NCI-H2227 (cell line): ENCODE data around the gene AKAP14.
"Not testable (repeated sequence)": the region's sequence is repeated elsewhere in the genome, so short reads cannot be mapped to it uniquely, and the experiment has no call there.

ENCODE experiments used
- DNase-seq: peaks from one replicate; lab custom pipeline; 2025; ENCODE audit not compliant: unreplicated experiment; lab: John Stamatoyannopoulos, UW

The AKAP14 gene

DNA sequence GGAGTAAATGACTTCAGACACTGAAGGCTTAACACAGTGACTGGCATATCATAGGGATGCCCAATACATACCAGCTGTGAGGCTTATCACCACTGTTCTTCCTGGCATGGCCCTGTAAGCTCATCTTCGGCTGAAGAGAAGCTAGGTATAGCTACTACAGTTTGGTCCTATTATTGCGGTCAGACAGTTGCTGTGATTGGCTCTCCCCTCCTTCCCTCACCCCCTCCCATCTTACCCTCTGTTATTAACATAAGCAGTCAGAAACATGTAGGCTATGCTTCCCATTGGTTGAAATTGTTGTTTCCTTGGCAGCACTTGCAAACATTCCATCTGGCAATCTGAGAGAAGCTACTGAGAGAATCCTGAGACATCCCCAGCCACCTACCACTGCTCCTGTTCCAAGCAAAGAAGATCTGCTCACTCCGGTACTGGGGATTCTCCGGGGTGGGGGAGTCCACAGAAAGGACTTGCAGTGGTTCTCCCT lies at the start of gene AKAP14:
AKAP14 (plus strand) TSS at position 51 of the 484 bp plus-strand sequence. CDS start 7,331 bp downstream, outside the sequence.
- DNase-seq = peak; percentile 89

GRCh38 chrX:119852382-119853353 lies 43.0 kb upstream of the AKAP14 start, which contains the start of gene UPF3B:
Gene UPF3B (minus strand): TSS chrX:119852963. CDS start chrX:119852928, 35 bp downstream.
- peak; percentile 100 for DNase-seq

DNA sequence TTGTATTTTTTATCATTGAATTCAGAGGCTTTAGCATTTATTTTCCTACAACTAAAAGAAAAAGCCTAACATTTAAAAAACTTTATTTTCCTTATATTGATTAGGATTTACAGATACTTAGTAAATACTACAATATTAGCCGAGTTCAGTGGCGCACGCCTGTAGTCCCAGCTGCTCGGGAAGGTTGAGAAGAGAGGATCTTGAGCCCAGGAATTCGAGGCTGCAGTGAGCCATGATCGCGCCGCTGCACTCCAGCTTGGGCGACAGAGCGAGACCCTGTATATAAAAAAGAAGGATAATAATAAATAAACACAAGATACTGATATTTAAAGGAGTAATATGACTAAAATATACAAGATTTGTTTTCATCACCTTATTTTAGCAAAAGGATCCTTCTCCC lies 42.2 kb upstream of the AKAP14 start:
- DNase-seq = peak; percentile 38

- DNase-seq = peak; percentile 58
Observed at GRCh38 chrX:119870626-119871131, 25.0 kb upstream of the AKAP14 start.

DNA sequence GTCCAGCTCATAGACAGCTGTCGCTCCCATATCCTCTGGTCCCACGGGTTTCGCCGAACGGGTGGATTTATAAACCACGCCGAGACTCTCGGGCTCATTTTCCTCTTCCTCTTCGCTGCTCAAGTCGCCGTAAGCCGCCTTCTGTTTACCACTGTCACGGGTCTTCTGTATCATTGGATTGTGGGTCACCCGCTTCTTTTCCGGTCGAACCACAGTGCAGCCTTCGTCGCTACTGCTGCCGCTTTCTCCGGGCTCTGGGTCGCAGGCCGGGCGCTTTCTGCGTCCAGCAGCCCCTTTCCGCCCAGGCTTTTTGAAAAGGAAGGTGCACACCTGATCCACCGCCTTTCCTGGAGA lies 24.5 kb upstream of the AKAP14 start:
- no peak for DNase-seq

GRCh38 chrX:119871599-119872395 lies 23.9 kb upstream of the AKAP14 start, which contains the start of the genes NDUFA1 and RNF113A:
Gene NDUFA1 (plus strand): TSS chrX:119871832. CDS start chrX:119871912, 80 bp downstream.
Gene RNF113A (minus strand): TSS chrX:119871733. CDS start chrX:119871613, 120 bp downstream.
- DNase-seq = peak; percentile 96

- DNase-seq = no peak
Observed at GRCh38 chrX:119878740-119879139, 17.0 kb upstream of the AKAP14 start.

DNA sequence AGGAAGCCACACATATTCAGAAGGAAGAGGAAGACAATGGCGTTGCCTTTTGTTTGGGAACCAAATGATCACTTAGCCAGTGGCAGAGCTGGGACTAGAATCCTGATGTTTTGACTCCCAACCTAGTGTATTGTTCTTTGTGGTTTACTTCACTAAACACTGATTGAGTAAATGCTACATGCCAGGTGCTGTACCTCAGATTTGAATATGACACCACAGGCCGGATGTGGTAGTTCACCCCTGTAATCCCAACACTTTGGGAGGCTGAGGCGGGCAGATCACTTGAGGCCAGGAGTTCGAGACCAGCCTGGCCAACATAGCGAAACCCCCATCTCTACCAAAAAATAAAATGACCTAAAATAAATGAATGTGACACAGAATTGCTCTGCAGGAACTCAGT lies 15.6 kb upstream of the AKAP14 start:
- no peak for DNase-seq

DNA sequence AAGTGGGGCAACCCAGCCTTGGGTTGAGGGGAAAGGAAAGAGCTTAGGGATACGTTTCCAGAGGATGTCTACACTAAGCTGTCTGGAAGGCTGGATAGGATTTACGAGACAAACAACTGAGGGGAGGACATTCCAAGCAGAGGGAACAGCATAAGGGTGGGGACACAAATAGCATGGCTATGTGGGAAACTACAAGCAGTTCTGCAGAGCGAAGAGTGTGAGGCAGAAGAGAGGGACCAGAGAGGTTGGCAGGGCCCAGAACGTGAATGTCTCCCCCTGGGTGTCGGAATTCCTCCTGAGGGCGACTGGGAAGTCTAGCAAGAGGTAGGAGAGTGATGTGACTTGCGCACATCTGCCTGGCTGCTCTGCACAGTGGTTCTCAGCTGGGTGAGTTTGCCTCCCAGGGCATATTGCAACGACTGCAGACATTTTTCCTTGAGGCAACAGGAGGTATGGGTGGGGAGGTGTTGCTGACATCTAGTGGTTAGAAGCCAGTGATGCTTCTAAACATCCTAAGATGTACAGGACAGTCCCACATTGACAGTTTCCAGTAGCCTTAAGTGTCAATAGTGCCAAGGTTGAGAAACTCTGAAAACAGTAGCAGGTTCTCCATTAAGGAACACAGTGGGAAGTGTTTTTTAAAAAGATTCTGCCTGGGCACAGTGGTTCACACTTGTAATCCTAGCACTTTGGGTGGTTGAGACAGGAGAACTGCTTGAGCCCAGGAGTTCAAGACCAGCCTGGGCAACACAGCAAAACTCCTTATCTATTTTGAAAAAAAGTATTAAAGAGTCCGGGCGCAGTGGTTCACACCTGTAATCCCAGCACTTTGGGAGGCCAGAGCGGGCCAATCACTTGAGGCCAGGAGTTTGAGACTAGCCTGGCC lies 14.9 kb upstream of the AKAP14 start:
- peak; percentile 74 for DNase-seq

DNA sequence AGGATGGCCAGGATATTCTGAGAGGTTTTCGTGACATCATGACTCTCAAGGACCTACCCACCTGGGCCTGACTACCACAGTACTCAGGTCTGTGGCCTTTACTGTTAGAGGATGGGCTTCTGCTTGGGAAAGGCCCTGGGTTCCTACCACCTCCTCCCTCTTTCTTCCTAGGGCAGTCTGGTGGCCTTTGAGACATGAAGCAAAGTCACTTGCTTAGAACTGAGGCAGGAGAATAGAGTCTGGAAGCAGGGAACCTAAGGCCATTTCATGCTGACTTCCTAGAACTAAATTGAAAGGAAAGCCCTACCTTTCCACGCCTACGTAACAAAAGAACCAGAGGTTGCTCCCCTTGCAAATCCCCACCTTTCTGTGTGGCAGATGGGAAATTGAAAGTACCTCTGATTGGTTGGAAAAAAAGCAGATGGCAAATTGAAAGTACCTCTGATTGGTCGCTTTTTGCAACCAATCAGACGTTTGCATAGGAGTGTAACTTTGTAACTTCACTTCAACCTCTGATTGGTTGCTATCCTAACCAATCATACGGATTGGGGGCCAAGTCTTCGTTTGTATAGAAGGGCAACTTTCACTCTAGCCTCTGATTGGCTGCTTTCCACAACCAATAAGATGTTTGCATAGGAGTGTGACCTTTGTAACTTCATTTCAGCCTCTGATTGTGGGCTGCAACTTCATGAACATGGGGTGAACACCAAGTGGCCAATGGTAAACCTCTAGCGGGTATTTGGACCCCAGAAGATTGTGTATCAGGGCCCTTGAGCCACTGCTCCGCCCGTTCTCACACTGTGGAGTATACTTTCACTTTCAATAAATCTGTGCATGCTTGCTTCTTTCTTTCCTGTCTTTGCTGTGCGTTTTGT lies 9.9 kb upstream of the AKAP14 start:
- DNase-seq = no peak

DNA sequence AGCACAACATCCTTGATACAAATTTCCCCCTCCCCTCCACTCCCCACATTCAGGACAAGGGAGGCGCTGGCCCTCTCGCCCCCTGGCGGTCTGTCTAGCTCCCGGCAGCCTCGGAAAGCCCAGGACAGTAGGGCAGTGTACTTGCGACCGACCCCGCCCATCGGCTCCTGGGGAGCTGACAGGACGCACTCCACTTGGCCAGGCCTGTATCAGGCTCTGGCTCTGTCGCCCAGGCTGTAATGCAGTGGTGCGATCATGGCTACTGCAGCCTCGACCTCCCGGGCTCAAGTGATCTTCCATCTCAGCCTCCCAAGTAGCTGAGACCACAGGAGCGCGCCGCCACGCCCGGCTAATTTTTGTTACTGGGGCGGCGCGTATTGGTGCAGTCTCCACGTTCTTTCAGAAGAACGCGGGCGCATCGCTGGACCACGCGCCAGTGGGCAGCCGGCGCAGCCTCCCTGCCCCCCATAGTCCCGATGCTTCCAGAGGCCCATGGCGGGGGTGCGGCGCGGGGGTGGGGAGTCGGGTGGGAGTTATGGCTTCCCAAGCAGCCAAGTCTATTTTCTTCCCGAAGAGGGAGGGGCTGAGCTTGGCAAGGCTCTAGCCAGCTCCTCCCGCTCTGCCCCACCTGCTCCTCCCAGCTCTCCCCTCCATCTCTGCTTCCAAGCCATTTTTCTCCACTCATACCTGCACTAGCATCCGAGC lies 7.8 kb upstream of the AKAP14 start:
- peak; percentile 93 for DNase-seq

DNA sequence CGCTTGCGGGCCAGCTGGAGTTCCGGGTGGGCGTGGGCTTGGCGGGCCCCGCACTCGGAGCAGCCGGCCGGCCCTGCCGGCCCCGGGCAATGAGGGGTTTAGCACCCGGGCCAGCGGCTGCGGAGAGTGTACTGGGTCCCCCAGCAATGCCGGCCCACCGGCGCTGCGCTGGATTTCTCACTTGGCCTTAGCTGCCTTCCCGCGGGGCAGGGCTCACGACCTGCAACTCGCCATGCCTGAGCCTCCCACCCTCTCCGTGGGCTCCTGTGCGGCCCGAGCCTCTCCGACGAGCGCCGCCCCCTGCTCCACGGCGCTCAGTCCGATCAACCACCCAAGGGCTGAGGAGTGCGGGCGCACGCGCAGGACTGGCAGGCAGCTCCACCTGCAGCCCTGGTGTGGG lies 5.1 kb upstream of the AKAP14 start:
- not testable (repeated sequence) for DNase-seq

GRCh38 chrX:119891961-119892692 lies 3.6 kb upstream of the AKAP14 start:
- not testable (repeated sequence) for DNase-seq

DNA sequence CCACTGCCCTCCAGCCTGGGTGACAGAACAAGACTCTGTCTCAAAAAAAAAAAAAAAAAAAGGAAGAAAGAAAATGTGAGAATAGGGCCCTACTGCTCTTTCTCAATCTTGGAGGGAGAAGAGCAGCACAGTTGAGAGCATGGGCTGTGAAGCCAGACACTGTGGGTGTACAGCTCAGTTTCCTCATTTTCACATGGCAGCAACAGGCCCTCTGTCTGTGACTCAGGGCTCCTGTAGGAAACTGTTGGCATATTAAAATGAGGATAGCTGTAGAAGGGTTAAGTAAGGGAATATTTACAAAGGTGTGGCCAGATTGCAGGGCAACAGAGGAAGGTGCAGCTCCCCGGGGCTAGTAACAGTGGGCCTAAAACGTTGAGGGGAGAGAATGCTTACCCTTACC lies 3.4 kb downstream of the AKAP14 start:
- DNase-seq = no peak

DNA sequence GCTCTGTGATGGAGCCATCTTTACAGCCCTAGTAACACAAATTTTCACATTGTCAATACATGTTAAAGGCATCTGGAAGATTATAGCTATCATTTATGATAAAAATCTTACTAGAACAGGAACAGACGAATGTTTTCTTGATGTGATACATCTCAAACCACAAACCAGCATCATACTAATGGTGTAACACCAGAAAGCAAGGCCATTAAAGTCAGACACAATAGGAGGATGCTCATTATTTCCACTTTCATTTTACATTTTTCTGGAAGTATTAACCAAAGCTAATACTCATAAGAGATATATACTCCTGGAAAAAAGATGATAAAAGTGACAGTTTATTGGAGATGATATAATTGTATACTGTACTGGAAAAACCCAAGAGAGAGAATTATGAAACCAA lies 5.3 kb downstream of the AKAP14 start:
- no peak for DNase-seq

DNA sequence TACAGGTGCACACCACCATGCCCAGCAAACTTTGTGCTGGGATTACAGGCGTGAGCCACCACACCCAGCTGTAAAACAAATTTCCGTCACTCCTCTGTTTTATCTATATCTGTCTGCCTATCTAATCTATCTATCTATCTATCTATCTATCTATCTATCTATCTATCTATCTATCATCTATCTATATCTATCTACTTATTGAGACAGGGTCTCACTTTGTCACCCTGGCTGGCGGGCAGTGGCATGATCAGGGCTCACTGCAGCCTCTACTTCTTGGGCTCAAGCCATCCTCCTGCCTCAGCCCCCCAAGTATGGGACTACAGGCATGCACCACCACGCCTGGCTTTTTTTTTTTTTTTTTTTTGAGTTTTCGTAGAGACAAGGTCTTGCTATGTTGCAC lies 20.6 kb downstream of the AKAP14 start:
- no peak for DNase-seq

DNA sequence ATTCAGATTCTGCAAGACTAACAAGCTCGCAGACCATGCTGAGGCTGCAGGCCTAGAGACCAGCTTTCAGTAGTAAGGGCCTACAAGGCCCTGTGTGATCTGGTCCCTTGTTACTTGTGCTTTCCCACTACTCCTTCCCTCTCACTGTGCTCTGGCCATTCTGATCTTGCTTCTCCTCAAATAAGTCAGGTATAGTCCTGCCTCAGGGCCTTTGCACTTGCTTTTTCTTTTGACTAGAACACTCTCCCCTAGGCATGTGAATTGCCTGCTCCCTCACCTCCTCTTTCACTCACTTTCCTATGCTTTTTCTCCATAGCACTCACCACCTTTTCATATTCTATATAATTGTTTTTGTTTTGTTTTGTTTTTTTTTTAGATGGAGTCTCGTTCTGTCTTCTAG lies 22.2 kb downstream of the AKAP14 start:
- no peak for DNase-seq
